Esophagus muscularis mucosa (tissue), 4 donors: ENCODE measurements around the gene HTATSF1. TPM values are rescaled to one million over a fixed set of nuclear protein-coding genes. Genes with fewer than 3 reads are reported as not detected.

ENCODE experiments used
- DNase-seq: peaks from one replicate; pipeline ENCODE4 v3.0.0-alpha.2; 2017; ENCODE audit errors: extremely low spot score
- H3K27ac ChIP-seq, 4 donors: fragments of 200-600 bp; sonication (generic); replicated peaks in 1 of 4; 1 replicate in 3 of 4; 2 replicates in 1 of 4; pipeline ENCODE4 v1.5.1; 2016 to 2019; ENCODE audit warnings: mild to moderate bottlenecking in 1 of 4
- H3K27me3 ChIP-seq, 4 donors: fragments of 200-600 bp; sonication (generic); one replicate each; pipeline versions ENCODE4 v1.5.1 to v1.6.0; 2016 to 2019
- H3K36me3 ChIP-seq, 4 donors: fragments of 200-600 bp; sonication (generic); one replicate each; pipeline ENCODE4 v1.5.1; 2016 to 2019
- H3K4me1 ChIP-seq, 4 donors: fragments of 200-600 bp; sonication (generic); one replicate each; pipeline ENCODE4 v1.5.1; 2016 to 2019
- H3K4me3 ChIP-seq, 4 donors: fragments of 200-600 bp; sonication (generic); 1 replicate in 2 of 4; 2 replicates in 2 of 4; pipeline ENCODE4 v1.5.1; 2016 to 2019; ENCODE audit warnings: mild to moderate bottlenecking in 4 of 4, moderate library complexity in 1 of 4
- H3K9me3 ChIP-seq, 4 donors: fragments of 200-600 bp; sonication (generic); 1 replicate in 3 of 4; 2 replicates in 1 of 4; pipeline ENCODE4 v1.5.1; 2016 to 2019
- CTCF ChIP-seq, 3 experiments: fragments of 200-600 bp in 2 of 3; fragments of 450-650 bp in 1 of 3; sonication (generic) in 2 of 3; IDR thresholded peaks; one replicate each; pipeline ENCODE4 v1.5.1; 2017 to 2019; ENCODE audit warnings: antibody characterized with exemption in 3 of 3, mild to moderate bottlenecking in 2 of 3, moderate library complexity in 1 of 3
- EP300 ChIP-seq: sonication (generic); formaldehyde crosslinking; IDR thresholded peaks from one replicate; pipeline ENCODE4 v1.6.1; 2017; ENCODE audit warnings: antibody characterized with exemption
- POLR2A ChIP-seq: fragments of 450-650 bp; IDR thresholded peaks from one replicate; pipeline ENCODE4 v1.6.1; 2017; ENCODE audit warnings: antibody characterized with exemption, moderate library complexity, mild to moderate bottlenecking, low read depth
- POLR2AphosphoS5 ChIP-seq, 2 donors: sonication (generic); formaldehyde crosslinking; IDR thresholded peaks; one replicate each; pipeline ENCODE4 v1.6.1; 2017; ENCODE audit warnings: antibody characterized with exemption in 2 of 2
- WGBS: methylation state at CpG from one replicate; pipeline ENCODE4 v1.1.5; 2018; 5-methylcytosine and 5-hydroxymethylcytosine counted together
- intact Hi-C: fragments of 100-400 bp; cut with DNase I; formaldehyde crosslinking; loops from one replicate; pipeline ENCODE4 v1.15.1; 2023
- total RNA-seq, 4 donors: library from RNA; depleted of rRNA; stranded (reverse); fragments of >200 nt; gene quantifications; one replicate each; pipeline versions ENCODE4 v1.1.0 to v1.2.1, GENCODE V29; 2016

Gene HTATSF1
- total RNA-seq, 4 donors from 2014 or later: 47.7 to 59.8 (median 55.4) TPM

DNA sequence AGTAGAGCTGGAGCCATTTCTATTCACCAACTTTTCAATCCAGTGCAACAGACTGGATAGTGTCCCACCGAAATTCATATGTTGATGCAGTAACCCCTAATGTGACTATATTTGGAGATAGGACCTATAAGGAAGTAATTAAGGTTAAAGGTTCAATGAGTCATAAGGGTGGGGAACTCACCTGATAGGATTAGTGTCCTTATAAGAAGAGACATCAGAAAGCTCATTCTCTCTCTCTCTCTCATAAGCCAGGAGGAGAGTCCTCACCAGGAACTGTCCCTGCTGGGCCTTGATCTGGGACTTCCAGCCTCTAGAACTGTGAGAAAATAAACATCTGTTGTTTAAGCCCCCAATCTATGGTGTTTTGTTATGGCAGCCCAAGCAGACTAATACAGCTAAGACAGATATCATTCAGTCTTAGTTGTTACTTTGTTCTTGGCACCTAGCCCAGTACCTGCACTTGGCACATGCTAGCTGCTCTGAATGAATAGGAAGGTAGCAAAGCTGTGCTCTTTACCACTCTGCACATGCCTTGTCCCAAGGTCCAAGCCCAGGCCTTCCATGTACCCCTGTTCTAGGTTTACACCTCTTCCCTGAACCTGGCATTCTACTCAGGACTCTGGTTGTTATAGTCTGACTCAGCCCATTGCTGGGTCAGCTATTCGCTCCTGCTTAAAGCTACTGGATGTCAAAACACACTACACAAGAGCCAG is 28.8 kb upstream of the HTATSF1 start:
- H3K27ac ChIP-seq: no peak overlapping the region
- intact Hi-C loops: no loop called here
- no peaks in the 10 kb centered on the region for H3K27me3 ChIP-seq
- 85% methylated on average over 2 of the region's 2 CpGs for WGBS
- H3K4me3 ChIP-seq: no peak overlapping the region
- H3K36me3 ChIP-seq: no peaks in the 10 kb centered on the region
- TF ChIP-seq EP300 (no peak), POLR2AphosphoS5 (IDR thresholded peaks at IDR 0.05) (no peak), CTCF (IDR thresholded peaks at IDR 0.05) (no peak), POLR2A (no peak)
- no peaks in the 10 kb centered on the region for H3K4me1 ChIP-seq
- no peaks in the 10 kb centered on the region for H3K9me3 ChIP-seq
- DNase-seq: no peak

DNA sequence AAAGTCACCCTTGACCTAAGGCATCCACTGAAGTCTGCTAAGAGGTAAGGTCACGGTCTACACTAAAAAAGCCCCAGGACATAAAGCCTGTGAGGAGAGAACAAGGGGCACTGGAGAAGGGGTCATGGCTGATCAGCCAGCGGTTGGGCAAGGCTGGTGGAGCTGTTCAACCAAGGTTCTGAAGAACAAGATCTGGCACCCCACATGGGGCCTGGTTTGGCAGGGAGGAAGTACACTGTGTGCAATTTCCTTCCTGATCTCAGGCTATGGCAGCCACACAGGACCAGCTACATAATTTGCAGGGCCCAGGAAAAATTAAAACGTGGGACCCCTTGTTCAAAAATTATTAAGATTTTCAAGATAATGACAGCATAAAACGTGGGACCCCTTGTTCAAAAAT is 23.7 kb upstream of the HTATSF1 start:
- no peak for DNase-seq
- H3K36me3 ChIP-seq: no peaks in the 10 kb centered on the region
- TF ChIP-seq CTCF (IDR thresholded peaks at IDR 0.05): no peak
- no peak for TF ChIP-seq EP300
- TF ChIP-seq POLR2AphosphoS5 (IDR thresholded peaks at IDR 0.05): no peak
- TF ChIP-seq POLR2A: no peak
- H3K9me3 ChIP-seq: no peaks in the 10 kb centered on the region
- no peaks in the 10 kb centered on the region for H3K4me1 ChIP-seq
- intact Hi-C loops: no loop called here
- H3K27me3 ChIP-seq: no peaks in the 10 kb centered on the region
- no peak overlapping the region for H3K27ac ChIP-seq
- 45% methylated on average over 3 of the region's 4 CpGs for WGBS
- no peak overlapping the region for H3K4me3 ChIP-seq

DNA sequence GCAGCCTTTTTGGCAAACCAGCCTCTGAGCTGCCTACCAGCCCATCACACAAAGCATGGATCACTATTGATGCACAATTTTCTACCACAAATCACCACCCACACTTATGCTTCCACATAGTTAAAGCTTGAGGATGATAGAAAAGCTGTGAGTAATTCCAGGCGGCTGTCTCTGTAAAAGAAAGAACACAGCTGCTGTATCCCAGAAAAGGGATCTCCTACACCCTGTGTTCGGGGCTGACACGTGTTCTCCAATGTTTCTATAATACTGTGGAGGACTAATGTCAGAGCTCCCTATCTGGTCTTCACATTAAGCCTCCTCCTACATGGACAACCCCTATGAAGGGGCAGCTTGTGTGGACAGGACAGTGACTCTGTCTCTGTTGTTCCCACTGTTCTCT is 22.2 kb upstream of the HTATSF1 start:
- Histone ChIP-seq H3K27ac (no peak overlapping the region), H3K4me1 (peaks cover 0 to 3% (median under 1%) of the 10 kb centered on the region in 4 donors), H3K4me3 (no peak overlapping the region), H3K36me3 (no peaks in the 10 kb centered on the region), H3K27me3 (no peaks in the 10 kb centered on the region), H3K9me3 (no peaks in the 10 kb centered on the region)
- no peak for DNase-seq
- intact Hi-C loops: no loop called here
- 62% methylated on average over 3 of the region's 3 CpGs for WGBS
- no peak for TF ChIP-seq EP300
- TF ChIP-seq POLR2AphosphoS5 (IDR thresholded peaks at IDR 0.05): no peak
- no peak for TF ChIP-seq CTCF (IDR thresholded peaks at IDR 0.05)
- no peak for TF ChIP-seq POLR2A

DNA sequence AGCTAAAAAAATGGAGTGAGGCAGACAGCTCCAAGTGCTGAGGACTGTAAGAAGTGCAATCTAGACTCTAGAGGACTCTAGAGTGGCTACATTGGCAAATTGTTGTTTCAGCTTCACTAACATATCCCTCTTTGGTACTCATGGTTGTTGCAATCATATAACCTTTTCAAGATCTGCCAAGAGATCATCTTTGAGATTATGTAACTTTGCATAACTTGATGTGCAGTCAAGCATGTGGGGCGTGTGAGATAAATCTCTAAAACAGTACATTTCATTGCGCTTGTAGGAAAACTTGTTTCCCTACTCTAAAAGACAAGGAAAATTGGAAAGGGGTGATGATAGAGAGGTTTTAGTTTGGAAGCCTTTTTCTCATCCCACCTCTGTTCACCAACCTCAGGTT is 20.9 kb upstream of the HTATSF1 start:
- TF ChIP-seq POLR2AphosphoS5 (IDR thresholded peaks at IDR 0.05) (no peak), CTCF (IDR thresholded peaks at IDR 0.05) (no peak), EP300 (no peak), POLR2A (no peak)
- H3K9me3 ChIP-seq: no peaks in the 10 kb centered on the region
- peaks cover 0 to 4% (median 2%) of the 10 kb centered on the region in 4 donors for H3K4me1 ChIP-seq
- H3K36me3 ChIP-seq: no peaks in the 10 kb centered on the region
- no peak for DNase-seq
- H3K4me3 ChIP-seq: no peak overlapping the region
- WGBS: 79% methylated on average over 2 of the region's 2 CpGs
- no peaks in the 10 kb centered on the region for H3K27me3 ChIP-seq
- H3K27ac ChIP-seq: no peak overlapping the region
- intact Hi-C loops: no loop called here

DNA sequence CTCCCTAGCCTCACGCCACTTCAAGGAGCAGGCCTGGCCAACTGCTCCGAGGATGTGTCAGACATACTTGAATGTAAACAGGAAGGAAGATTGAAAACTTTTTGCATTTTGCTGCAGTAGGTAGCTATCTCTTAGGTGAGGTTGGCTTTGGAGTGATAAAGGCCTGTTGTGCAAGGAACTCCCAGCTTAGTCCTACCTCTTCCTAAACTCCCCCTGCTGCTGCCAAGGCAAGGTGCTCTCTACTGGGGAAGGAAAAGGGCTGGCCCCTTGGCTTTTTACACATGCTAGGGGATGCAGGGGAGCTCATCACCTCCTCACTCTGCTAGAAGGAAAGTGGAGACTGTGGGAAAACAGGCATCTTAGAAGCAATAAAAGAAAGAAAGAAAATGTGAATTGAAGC is 20.4 kb upstream of the HTATSF1 start:
- H3K4me3 ChIP-seq: no peak overlapping the region
- intact Hi-C loops: no loop called here
- WGBS: 48% methylated on average over 2 of the region's 2 CpGs

More for the DNA sequence above, 20.4 kb upstream of the HTATSF1 start:
- no peak overlapping the region for H3K27ac ChIP-seq
- TF ChIP-seq POLR2AphosphoS5 (IDR thresholded peaks at IDR 0.05): no peak
- TF ChIP-seq EP300: no peak
- TF ChIP-seq CTCF (IDR thresholded peaks at IDR 0.05): no peak
- no peak for TF ChIP-seq POLR2A
- H3K36me3 ChIP-seq: no peaks in the 10 kb centered on the region
- no peaks in the 10 kb centered on the region for H3K9me3 ChIP-seq
- no peaks in the 10 kb centered on the region for H3K27me3 ChIP-seq
- H3K4me1 ChIP-seq: peaks cover 0 to 4% (median 2%) of the 10 kb centered on the region in 4 donors
- no peak for DNase-seq
